Pancreas (tissue), 10 donors: ENCODE data around the gene MTSS2. TPM values are rescaled to one million over a fixed set of nuclear protein-coding genes. Genes with fewer than 3 reads are reported as not detected.

Experiments used
- ATAC-seq, 4 donors: fragments of 200-7000 bp; cut with Tn5 transposase; one replicate each; pipeline versions ENCODE4 v1.8.0 to v1.9.1; 2020; ENCODE audit warnings: mild to moderate bottlenecking in 4 of 4, moderate library complexity in 4 of 4
- DNase-seq, 6 donors: peaks; one replicate each; pipeline ENCODE4 v3.0.0-alpha.2; 2020
- FAIRE-seq: peaks from 2 replicates; lab custom pipeline; 2012; peaks lifted over from hg19 to GRCh38; lab: Jason Lieb, UNC
- H3K27ac ChIP-seq, 4 donors: fragments of 200-600 bp; sonication (generic); 1 replicate in 3 of 4; 2 replicates in 1 of 4; pipeline versions ENCODE4 v1.5.0 to v1.8.0; 2020
- H3K27me3 ChIP-seq, 4 donors: fragments of 200-600 bp; one replicate each; pipeline ENCODE4 v1.8.0; 2021
- H3K36me3 ChIP-seq, 3 donors: fragments of 200-600 bp; sonication (generic) in 1 of 3; one replicate each; pipeline versions ENCODE4 v1.5.0 to v1.8.0; 2020 to 2021
- H3K4me1 ChIP-seq, 3 donors: fragments of 200-600 bp; one replicate each; pipeline ENCODE4 v1.8.0; 2021
- H3K4me3 ChIP-seq, 4 donors: fragments of 200-600 bp; sonication (generic) in 2 of 4; one replicate each; pipeline versions ENCODE4 v1.5.0 to v1.8.0; 2020 to 2021
- H3K9me3 ChIP-seq, 4 donors: fragments of 200-600 bp; one replicate each; pipeline ENCODE4 v1.8.0; 2021
- CTCF ChIP-seq, 4 donors: fragments of 200-600 bp; sonication (generic) in 3 of 4; IDR thresholded peaks; one replicate each; pipeline versions ENCODE4 v1.5.0 to v1.8.0; 2021; ENCODE audit warnings: antibody characterized with exemption in 4 of 4
- WGBS, 2 donors: extraction: QIAGEN DNeasy Blood & Tissue Kit; methylation state at CpG; one replicate each; pipeline ENCODE4 v1.1.7; 2013; 5-methylcytosine and 5-hydroxymethylcytosine counted together
- intact Hi-C, 3 donors: fragments of 100-400 bp; cut with DNase I; formaldehyde crosslinking; loops; one replicate each; pipeline versions ENCODE4 v1.11.1 to v1.14.2; 2022
- polyA plus RNA-seq, 2 donors: library from polyadenylated mRNA; stranded (reverse); fragments of 200-250 nt; gene quantifications; one replicate each; pipeline ENCODE4 v1.2.3, GENCODE V29; 2013
- total RNA-seq, 6 donors: library from RNA; stranded (reverse); fragmentation: NEBNext Ultra II Directional in 4 of 6; extraction: Animal tissue kit (Norgen Biotek cat#: 25700) in 4 of 6; gene quantifications; one replicate each; pipeline versions ENCODE4 v1.2.1 to v1.2.4, GENCODE V29; 2021 to 2023
- donor health status: healthy with polysubstance abuse.
- donor health status: DM: no; HTN: no; CAD: no; lungs with moderate emphysema.
- donor health status: DM: no; HTN: no; CAD: no.
- donor health status: control.
- donor health status: control.
- donor health status: Bipolar disorder and iron deficiency.
- donor health status: DM: yes; HTN: yes; CAD: no.
- donor health status: DM: no; HTN: no; CAD: no.
- donor health status: DM: no; HTN: no; CAD: no.
- donor health status: DM: yes; HTN: yes; CAD: no.

MTSS2 gene
- total and polyA plus RNA-seq, 8 donors = 5.0 to 39.1 (median 9.8) TPM

GRCh38 chr16:70663524-70664324 lies 22.1 kb downstream of the MTSS2 start:
- no peaks in the 10 kb centered on the region for H3K27me3 ChIP-seq
- peaks cover 0 to 14% (median 6%) of the 10 kb centered on the region in 3 donors for H3K36me3 ChIP-seq
- TF ChIP-seq CTCF (IDR thresholded peaks at IDR 0.05) = no peak
- FAIRE-seq (no peak), ATAC-seq (no peak), DNase-seq (peak in 3 of 6 donors; percentile 23 to 70 (median 51))
- H3K4me1 ChIP-seq = no peaks in the 10 kb centered on the region
- 95 to 96% methylated on average over 56 of the region's 56 CpGs for WGBS, 2 donors
- intact Hi-C loops = no loop called here
- no peak overlapping the region for H3K4me3 ChIP-seq
- no peaks in the 10 kb centered on the region for H3K9me3 ChIP-seq
- H3K27ac ChIP-seq = no peak overlapping the region

GRCh38 chr16:70662991-70663523 lies 22.8 kb downstream of the MTSS2 start:
- no peak for TF ChIP-seq CTCF (IDR thresholded peaks at IDR 0.05)
- Histone ChIP-seq H3K9me3 (no peaks in the 10 kb centered on the region), H3K4me3 (no peak overlapping the region), H3K4me1 (no peaks in the 10 kb centered on the region), H3K27me3 (no peaks in the 10 kb centered on the region), H3K27ac (no peak overlapping the region), H3K36me3 (peaks cover 0 to 14% (median 6%) of the 10 kb centered on the region in 3 donors)
- FAIRE-seq (no peak), DNase-seq (peak in 2 of 6 donors; percentile 45 to 52), ATAC-seq (no peak)
- intact Hi-C loops = no loop called here
- WGBS, 2 donors = 90 to 92% methylated on average over 12 to 13 of the region's 13 CpGs

GRCh38 chr16:70661918-70662641 lies 23.8 kb downstream of the MTSS2 start:
- Histone ChIP-seq H3K36me3 (peaks cover 0 to 14% (median 6%) of the 10 kb centered on the region in 3 donors), H3K27me3 (no peaks in the 10 kb centered on the region), H3K4me1 (no peaks in the 10 kb centered on the region), H3K27ac (no peak overlapping the region), H3K9me3 (no peaks in the 10 kb centered on the region), H3K4me3 (no peak overlapping the region)
- intact Hi-C loops = no loop called here
- ATAC-seq (peak in 1 of 4 donors; percentile 11), FAIRE-seq (no peak), DNase-seq (peak in 2 of 6 donors; percentile 49 to 56)
- TF ChIP-seq CTCF (IDR thresholded peaks at IDR 0.05) = no peak
- 79 to 86% methylated on average over 21 of the region's 21 CpGs for WGBS, 2 donors

GRCh38 chr16:70661534-70661917 lies 24.3 kb downstream of the MTSS2 start:
- no peaks in the 10 kb centered on the region for H3K4me1 ChIP-seq
- H3K9me3 ChIP-seq = no peaks in the 10 kb centered on the region
- intact Hi-C loops = no loop called here
- H3K27ac ChIP-seq = no peak overlapping the region
- no peaks in the 10 kb centered on the region for H3K27me3 ChIP-seq
- no peak overlapping the region for H3K4me3 ChIP-seq
- FAIRE-seq (no peak), DNase-seq (peak in 3 of 6 donors; percentile 33 to 46 (median 42)), ATAC-seq (no peak)
- peaks cover 0 to 9% (median 6%) of the 10 kb centered on the region in 3 donors for H3K36me3 ChIP-seq
- no peak for TF ChIP-seq CTCF (IDR thresholded peaks at IDR 0.05)
- WGBS, 2 donors = 65 to 69% methylated on average over 17 of the region's 17 CpGs
